ENCODE results near the gene ACOT7. TPM values are rescaled to one million over a fixed set of nuclear protein-coding genes. Genes with fewer than 3 reads are reported as not detected.
"Not testable (repeated sequence)": the region's sequence is repeated elsewhere in the genome, so short reads cannot be mapped to it uniquely, and the experiment has no call there.

ACOT7 gene
- total RNA-seq, 1 donor from 2014 or later: 80.3 TPM

DNA sequence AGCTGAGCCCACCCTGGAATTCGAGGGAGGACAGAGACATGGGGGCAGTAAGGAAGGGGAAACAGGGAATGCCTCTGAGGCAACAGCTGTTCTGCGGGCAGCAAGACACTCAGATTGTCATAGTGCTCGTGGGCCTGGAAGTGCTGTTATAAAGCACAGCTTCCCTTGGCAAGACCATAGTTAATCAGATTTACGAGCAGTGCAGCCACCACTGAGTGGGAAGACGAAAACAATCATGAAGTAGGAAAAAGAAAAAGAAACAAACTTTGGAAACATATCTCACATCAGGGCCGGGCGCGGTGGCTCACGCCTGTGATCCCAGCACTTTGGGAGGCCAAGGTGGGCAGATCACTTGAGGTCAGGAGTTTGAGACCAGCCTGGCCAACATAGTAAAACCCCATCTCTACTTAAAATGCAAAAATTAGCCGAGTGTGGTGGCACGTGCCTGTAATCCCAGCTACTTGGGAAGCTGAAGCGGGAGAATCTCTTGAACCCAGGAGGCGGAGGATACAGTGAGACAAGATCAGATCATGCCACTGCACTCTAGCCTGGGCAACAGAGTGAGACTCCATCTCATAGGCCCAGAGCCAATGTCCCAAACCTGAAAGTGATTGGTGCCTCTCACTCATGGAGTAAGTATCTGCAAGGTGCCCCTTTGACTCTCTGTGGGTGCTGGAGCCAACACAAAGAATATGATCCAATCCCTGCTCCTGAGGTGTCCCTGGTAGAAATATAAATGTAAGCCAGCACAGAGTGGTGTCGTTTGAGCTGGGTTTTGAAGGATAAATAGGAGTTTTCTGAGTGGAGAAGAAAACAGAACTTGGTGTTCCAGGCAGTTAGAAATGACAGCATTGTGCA is 77.1 kb downstream of the ACOT7 start:
- TF ChIP-seq, protein P1, sequence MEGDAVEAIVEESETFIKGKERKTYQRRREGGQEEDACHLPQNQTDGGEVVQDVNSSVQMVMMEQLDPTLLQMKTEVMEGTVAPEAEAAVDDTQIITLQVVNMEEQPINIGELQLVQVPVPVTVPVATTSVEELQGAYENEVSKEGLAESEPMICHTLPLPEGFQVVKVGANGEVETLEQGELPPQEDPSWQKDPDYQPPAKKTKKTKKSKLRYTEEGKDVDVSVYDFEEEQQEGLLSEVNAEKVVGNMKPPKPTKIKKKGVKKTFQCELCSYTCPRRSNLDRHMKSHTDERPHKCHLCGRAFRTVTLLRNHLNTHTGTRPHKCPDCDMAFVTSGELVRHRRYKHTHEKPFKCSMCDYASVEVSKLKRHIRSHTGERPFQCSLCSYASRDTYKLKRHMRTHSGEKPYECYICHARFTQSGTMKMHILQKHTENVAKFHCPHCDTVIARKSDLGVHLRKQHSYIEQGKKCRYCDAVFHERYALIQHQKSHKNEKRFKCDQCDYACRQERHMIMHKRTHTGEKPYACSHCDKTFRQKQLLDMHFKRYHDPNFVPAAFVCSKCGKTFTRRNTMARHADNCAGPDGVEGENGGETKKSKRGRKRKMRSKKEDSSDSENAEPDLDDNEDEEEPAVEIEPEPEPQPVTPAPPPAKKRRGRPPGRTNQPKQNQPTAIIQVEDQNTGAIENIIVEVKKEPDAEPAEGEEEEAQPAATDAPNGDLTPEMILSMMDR (conservative IDR thresholded peaks at IDR 0.05; ENCODE audit: low read depth, low read length): no peak
- no peak for DNase-seq (ENCODE audit: low read depth)
- H3K4me3 ChIP-seq (ENCODE audit: low read depth, low read length): no peak overlapping the region

DNA sequence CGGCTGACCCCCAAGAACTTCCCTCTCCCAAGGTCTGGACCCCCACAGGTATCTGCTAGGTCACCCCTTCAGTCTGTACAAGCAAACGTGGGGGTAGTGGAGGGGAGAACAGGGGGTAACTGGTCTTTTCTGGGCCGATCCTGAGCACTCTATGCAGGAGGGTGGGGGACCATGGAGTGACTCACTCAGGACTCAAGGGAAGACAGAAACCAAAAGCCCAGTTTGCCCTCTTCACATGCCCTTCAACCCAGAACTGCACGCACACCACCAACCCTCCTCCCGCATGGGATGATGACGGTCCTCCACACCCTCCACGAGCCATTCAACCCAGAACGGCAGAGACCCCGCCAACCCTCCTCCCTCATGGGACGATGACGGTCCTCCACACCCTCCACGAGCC is 79.1 kb downstream of the ACOT7 start:
- TF ChIP-seq, protein P1 (conservative IDR thresholded peaks at IDR 0.05; ENCODE audit: low read depth, low read length): no peak
- H3K4me3 ChIP-seq (ENCODE audit: low read depth, low read length): no peak overlapping the region
- DNase-seq (ENCODE audit: low read depth): no peak

DNA sequence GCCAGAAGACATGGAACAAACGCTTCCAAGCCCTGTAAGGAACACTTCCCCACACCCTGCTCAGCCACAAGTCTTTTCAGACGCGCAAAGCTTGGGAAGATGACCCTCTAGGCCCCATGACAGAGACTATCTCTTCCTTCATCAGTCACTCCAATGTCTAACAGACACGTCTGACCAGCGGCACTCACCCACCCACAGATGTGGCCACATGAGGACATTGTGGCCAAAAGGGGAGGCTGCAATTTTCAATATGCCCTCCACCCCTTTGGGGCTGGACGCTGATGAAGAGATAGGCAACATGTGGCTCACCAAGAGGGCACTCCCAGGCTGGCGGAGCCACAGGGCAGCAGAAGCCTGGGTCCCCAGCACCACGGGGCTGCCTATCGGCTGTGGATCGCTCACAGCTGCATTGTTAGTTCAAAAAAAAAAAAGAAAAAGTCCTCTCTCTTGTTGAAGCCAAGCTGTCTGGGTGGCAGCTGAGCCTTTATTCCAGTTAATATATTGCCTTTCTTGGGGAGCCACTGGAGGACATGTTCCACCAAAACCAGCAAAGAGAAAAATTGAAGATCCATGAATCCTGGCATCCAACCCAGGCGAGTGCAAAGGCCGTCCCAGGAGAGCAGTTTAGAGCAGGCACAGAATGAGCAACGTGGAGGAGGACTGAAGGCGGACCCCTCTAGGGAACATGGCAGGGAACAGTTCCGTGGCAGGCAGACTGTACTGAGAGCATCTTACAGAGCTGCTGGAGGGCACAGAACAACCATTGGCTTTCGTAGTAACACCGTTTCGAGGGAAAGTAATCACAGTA is 80.0 kb downstream of the ACOT7 start:
- no peak for DNase-seq (ENCODE audit: low read depth)
- no peak overlapping the region for H3K4me3 ChIP-seq (ENCODE audit: low read depth, low read length)
- TF ChIP-seq, protein P1 (conservative IDR thresholded peaks at IDR 0.05; ENCODE audit: low read depth, low read length): no peak

DNA sequence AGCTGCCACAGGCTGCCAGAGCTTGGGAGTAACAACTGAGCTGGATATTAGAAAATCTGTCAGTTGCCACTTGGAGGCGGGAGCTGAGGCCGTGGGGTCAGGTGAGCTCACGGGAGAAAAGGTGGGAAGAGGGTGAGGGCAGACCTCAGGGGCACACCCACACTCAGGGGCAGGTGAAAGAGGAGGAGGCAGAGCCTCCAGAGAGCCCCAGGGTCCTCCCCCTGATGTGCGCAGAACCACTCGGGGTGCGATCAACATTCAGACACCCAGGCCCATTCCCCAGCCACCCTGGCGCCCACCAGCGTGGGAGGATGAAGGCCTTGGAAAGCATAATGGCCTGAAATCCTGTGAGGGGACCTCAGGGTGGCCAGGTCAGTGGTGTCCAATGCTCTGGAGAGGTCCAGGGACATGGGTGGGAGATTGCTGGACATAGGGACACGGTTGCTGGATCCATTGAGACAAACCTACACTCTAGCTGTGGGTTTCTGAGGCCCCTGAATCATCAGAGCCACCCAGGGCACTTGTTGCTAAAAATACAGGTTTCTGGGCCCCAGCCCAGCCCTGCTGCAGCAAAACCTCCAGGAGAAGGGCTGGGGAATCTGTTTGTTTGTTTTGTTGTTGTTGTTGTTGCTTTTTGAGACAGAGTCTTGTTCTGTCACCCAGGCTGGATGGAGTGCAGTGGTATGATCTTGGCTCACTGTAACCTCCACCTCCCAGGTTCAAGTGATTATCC is 83.3 kb downstream of the ACOT7 start:
- H3K4me3 ChIP-seq (ENCODE audit: low read depth, low read length): no peak overlapping the region
- DNase-seq (ENCODE audit: low read depth): no peak
- TF ChIP-seq, protein P1 (conservative IDR thresholded peaks at IDR 0.05; ENCODE audit: low read depth, low read length): no peak

DNA sequence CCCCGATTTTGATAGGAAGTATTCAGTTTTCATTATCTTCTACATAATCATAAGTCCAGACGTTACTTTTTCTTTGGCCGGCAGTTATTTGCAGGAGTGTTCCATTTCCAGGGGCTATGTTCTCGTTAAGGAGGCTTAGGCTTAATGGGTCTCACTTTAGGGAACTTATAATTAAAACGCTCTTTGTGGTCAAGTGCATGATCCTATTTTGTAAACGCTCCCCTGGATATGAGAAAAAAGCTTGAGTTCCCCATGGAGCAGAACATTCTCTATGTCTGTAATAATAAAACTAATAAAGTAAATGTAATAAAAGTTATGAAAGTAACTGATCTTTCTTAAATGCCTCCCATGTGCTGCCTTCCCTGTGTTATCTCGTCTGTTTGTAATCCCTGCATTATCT is 84.0 kb downstream of the ACOT7 start:
- TF ChIP-seq, protein P1 (conservative IDR thresholded peaks at IDR 0.05; ENCODE audit: low read depth, low read length): no peak
- no peak for DNase-seq (ENCODE audit: low read depth)
- H3K4me3 ChIP-seq (ENCODE audit: low read depth, low read length): no peak overlapping the region

DNA sequence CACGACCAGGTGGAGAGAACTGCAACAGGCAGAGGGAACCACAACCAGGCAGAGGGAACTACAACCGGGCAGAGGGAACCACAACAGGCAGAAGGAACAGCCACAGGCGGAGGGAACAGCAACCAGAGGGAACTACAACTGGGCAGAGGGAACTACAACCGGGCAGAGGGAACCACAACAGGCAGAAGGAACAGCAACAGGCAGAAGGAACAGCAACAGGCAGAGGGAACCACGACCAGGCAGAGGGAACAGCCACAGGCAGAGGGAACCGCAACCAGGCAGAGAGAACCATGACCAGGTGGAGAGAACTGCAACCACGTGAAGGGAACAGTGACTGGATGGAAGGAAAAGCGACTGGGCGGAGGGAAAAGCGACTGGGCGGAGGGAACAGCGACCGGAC is 85.1 kb downstream of the ACOT7 start:
- H3K4me3 ChIP-seq (ENCODE audit: low read depth, low read length): no peak overlapping the region
- TF ChIP-seq, protein P1 (conservative IDR thresholded peaks at IDR 0.05; ENCODE audit: low read depth, low read length): no peak
- DNase-seq (ENCODE audit: low read depth): no peak

DNA sequence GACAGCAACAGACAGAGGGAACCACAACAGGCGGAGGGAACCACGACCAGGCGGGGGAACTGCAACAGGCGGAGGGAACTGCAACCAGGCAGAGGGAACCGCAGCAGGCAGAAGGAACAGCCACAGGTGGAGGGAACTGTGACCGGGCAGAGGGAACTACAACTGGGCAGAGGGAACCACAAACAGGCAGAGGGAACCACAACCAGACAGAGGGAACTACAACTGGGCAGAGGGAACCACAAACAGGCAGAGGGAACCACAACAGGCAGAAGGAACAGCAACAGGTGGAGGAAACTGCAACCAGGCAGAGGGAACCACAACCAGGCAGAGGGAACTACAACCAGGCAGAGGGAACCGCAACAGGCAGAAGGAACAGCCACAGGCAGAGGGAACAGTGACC is 85.9 kb downstream of the ACOT7 start:
- not testable (repeated sequence) for DNase-seq (ENCODE audit: low read depth); H3K4me3 ChIP-seq (ENCODE audit: low read depth, low read length)

All from epithelial cell of proximal tubule (primary cell).